GM18505 (cell line): ENCODE data around the gene MPPED1.

Experiments used
- ATAC-seq: cut with Tn5 transposase; IDR thresholded peaks from one replicate; pipeline ENCODE4 v1.9.1; 2021; ENCODE audit not compliant: unreplicated experiment
- POLR2A ChIP-seq: IDR thresholded peaks from 4 replicates; pipeline ENCODE4 v1.6.1; 2011; ENCODE audit warnings: borderline replicate concordance; ENCODE audit not compliant: insufficient read depth, insufficient read length; ENCODE audit errors: extremely low read depth

MPPED1 gene

GRCh38 chr22:43446037-43446803 is 34.4 kb downstream of the MPPED1 start:
- ATAC-seq = no peak
- TF ChIP-seq POLR2A = no peak

DNA sequence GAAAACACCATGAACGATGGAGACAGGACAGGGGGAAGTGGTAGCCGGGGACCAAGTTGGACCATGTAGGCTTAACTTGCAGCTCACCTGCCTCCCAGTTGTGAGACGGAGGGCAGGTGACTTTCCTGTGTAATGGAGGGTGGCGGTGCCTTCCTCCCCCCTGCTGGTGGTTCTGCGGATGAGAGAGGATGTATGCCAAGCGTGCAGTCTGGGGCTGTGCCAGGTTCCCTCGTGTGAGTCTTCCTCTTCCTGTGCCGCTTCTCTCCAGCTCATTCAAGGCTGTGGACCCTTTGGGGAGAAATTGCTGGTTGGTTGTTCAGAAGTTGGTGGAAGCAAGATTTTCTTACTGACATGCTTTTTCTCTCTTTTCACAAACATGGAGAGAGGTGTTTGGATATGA is 35.1 kb downstream of the MPPED1 start:
- no peak for TF ChIP-seq POLR2A
- no peak for ATAC-seq

DNA sequence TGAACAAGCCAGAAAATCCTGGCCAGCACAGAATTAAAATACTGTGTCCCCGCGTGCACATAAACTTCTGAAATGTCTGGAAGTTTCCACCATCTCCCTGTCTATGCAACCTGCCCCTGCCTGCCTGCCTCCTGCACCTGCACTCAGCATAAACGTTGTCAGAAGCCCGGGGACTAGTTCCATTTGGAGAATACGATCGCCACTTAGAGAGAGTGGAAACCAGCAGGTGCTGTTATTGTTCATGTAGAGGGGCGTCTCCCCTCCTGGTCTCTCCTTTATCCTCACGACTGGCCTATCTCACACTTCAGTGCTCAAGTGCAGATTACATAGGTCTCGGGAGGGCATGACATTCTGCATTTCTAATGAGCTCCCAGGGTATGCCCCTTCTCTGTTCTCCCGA is 35.6 kb downstream of the MPPED1 start:
- ATAC-seq = no peak
- no peak for TF ChIP-seq POLR2A

- ATAC-seq = no peak
- no peak for TF ChIP-seq POLR2A
These were observed 36.2 kb downstream of the MPPED1 start for GRCh38 chr22:43448048-43448447.

DNA sequence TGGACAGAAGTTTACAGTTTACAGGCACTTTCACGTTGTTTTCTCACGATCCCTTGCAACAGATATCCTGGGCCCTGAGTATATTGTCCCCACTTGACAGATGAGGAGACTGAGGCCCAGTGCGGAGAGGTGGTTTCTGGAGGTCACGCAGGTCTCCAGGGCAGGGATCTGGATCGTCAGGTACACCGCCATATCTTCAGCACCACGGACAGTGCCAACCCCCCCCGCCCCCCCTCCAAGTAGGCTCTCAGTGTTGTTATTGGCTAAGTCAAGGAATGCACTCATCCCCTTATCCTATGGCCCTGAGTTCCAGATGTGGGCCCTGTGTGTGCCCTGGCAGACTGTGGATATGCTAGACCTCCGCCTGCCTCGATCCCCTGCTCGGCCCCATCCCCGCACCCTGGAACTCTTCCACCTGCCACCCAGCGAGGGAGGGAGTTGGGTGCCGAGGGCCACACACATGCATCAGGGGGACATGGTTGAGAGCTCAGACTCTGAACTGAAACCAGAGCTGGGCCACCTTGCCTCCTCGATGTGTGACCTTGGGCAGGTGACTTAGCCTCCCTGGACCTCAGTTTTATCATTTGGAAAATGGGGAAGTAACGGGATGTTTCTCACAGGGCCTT is 37.5 kb downstream of the MPPED1 start:
- no peak for TF ChIP-seq POLR2A
- ATAC-seq = no peak

- no peak for ATAC-seq
These were observed 38.0 kb downstream of the MPPED1 start for GRCh38 chr22:43449831-43450225.

DNA sequence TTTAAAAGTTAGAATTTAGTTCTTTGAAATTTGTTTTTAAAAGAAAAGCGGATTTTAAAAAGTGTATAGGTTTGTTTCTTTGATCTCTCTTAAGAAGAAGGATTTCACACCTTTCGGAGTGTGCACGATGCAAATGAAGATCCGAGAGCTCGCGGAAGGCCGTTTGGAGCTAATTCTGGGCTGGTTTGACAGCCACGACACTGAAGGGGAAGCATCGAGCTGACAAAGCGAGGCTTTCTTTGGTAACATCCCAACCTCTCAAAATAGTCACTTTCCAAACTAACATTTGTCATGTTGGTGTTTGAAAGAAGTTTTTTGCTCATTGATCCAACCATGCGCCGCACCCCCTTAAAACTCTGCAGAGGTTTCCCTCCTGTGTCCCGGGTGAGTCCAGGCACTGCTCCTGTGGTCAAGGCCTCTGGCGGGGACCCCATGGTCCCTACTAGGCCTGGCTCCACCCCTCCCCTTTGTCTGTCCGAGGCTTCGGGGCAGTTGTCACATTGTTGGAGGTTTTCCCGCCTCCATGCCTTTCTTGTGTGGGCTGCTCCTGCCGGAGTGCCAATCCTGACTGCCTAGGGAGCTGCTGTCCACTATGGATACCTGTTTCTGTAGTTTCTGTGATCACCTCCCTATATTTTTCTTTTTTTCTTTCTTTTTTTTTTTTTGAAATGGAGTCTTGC is 39.7 kb downstream of the MPPED1 start:
- no peak for TF ChIP-seq POLR2A
- ATAC-seq = no peak

More at GRCh38 chr22:43449831-43450225, 38.0 kb downstream of the MPPED1 start:
- no peak for TF ChIP-seq POLR2A

DNA sequence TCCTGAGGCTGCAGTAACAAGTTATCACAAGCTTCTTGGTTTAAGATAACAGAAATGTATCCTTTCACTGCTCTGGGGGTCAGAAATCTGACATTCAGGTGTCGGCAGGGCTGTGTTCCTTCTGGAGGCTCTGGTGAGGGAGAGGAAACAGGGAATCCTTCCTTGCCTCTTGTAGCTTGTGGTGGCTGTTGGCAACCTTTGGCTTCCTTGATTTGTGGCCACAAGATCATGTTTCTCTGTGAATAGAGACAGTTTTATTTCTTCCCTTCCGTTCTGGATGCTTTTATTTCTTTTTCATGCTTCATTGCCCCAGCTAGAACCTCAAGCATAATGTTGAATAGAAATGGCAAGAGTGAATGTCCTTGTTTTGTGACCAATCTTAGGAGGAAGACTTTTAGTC is 44.0 kb downstream of the MPPED1 start:
- ATAC-seq = no peak
- TF ChIP-seq POLR2A = no peak

- ATAC-seq = no peak
- no peak for TF ChIP-seq POLR2A
These were observed 45.2 kb downstream of the MPPED1 start for GRCh38 chr22:43457002-43457401.

DNA sequence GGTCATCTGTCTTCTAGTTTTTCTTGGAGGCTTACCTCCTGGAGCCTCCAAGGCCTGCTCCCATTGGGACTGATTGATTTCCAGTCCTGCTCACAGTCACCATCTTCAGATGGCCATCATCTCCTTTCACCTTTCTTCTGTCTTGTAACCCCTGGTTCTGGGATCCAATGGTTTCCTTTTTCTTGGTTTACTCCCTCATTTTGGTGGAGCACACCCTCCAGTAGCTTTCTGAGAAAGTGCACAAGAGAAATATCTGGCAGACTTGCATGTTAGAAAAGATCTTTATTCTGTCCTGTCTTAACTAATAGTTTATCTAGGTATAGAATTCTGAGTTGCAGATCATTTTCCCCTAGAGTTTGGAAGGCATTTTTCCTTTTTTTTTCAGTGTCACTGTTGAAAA is 50.9 kb downstream of the MPPED1 start:
- TF ChIP-seq POLR2A = no peak

GRCh38 chr22:43464809-43465208 is 53.0 kb downstream of the MPPED1 start:
- TF ChIP-seq POLR2A = no peak
- ATAC-seq = no peak

More for the DNA sequence above, 50.9 kb downstream of the MPPED1 start:
- no peak for ATAC-seq

DNA sequence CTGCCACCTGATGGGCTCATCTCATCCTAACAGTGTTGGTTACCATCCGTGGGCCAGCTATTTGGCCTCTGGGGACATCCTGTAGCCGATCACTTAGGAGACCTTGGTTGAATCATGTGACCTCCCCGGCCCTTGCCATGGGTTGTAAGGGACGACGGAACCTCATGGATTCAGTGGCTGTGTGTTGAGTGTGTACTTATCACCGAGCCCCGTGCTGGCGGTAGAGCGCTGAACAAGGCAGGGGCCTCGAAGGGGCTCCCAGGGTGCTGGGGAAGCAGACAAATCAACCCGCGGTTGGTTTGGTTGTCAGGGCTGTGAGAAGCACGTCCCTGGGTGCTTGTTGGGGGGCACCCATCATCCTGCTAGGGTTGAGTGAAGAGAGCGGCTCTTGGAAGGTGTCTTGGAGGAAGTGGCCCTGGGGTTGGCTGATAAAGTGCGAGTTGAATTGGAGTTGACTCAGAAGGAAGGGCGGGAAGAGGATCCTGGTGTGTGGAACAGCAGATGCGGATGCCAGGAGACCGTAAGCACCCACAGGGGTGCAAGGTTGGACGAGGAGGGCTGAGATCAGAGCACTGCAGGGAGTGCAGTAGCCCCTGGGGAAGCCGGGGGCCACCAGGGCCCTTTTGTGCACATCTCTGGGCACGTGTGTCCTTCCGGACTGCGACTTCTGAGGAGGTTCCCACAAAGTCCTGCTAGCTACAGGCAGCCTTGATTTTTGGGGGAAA is 53.6 kb downstream of the MPPED1 start:
- ATAC-seq = no peak
- no peak for TF ChIP-seq POLR2A

GRCh38 chr22:43466710-43467109 is 54.9 kb downstream of the MPPED1 start:
- TF ChIP-seq POLR2A = no peak
- no peak for ATAC-seq
